HepG2 (cell line): ENCODE results near the gene EHD1. TPM values are rescaled to one million over a fixed set of nuclear protein-coding genes. Genes with fewer than 3 reads are reported as not detected.

Experiments used
- GATAD1 ChIP-seq: IDR thresholded peaks from 2 replicates; pipeline ENCODE4 v1.6.1; 2016; ENCODE audit warnings: missing genetic modification reagents, missing compliant biosample characterization
- MIXL1 ChIP-seq: IDR thresholded peaks from 2 replicates; pipeline ENCODE4 v1.6.1; 2016
- NR3C1 ChIP-seq: sonication (generic); formaldehyde crosslinking; IDR thresholded peaks from 2 replicates; pipeline ENCODE4 v1.4.0; 2020; ENCODE audit warnings: missing genetic modification reagents
- ZNF335 ChIP-seq: sonication (generic); formaldehyde crosslinking; IDR thresholded peaks from 2 replicates; pipeline ENCODE4 v1.4.0; 2020; ENCODE audit warnings: missing genetic modification reagents
- ZNF33B ChIP-seq: sonication (generic); formaldehyde crosslinking; IDR thresholded peaks from 2 replicates; pipeline ENCODE4 v1.5.1; 2020; ENCODE audit warnings: mild to moderate bottlenecking, missing genetic modification reagents
- ZNF841 ChIP-seq: sonication (generic); formaldehyde crosslinking; IDR thresholded peaks from 2 replicates; pipeline ENCODE4 v1.8.1; 2023; ENCODE audit warnings: missing genetic modification reagents, borderline replicate concordance
- polyA plus RNA-seq, 8 experiments: library from polyadenylated mRNA; depleted of rRNA in 3 of 8; stranded (reverse) in 7 of 8; unstranded in 1 of 8; fragments of >200 nt; fragmentation: Illumina TruSeq in 4 of 8; extraction: Trizol in 4 of 8; gene quantifications; 2 replicates each; pipeline versions ENCODE4 v1.2.1 to v1.2.3, GENCODE V29; 2011 to 2016; ENCODE audit warnings: low read depth in 4 of 8, missing spikeins in 1 of 8, mixed read lengths in 1 of 8; ENCODE audit not compliant: insufficient read depth in 1 of 8
- total RNA-seq, 5 experiments: library from RNA; depleted of rRNA; stranded (reverse); fragments of >200 nt; fragmentation: Illumina TruSeq; extraction: Trizol; gene quantifications; 2 replicates each; pipeline ENCODE4 v1.2.3, GENCODE V29; 2016; ENCODE audit warnings: low read depth in 1 of 5
- TF ChIP-seq, protein P1 (sequence below): sonication (generic); formaldehyde crosslinking; IDR thresholded peaks from 2 replicates; pipeline ENCODE4 v1.5.0; 2020; ENCODE audit warnings: mild to moderate bottlenecking, missing genetic modification reagents, borderline replicate concordance
- TF ChIP-seq, protein P2 (sequence below), 2 experiments: fragments of 450-650 bp in 1 of 2; sonication (generic) in 1 of 2; formaldehyde crosslinking; IDR thresholded peaks; 2 replicates each; pipeline versions ENCODE4 v1.5.0 to v1.8.0; 2020 to 2022; ENCODE audit warnings: mild to moderate bottlenecking in 1 of 2, missing genetic modification reagents in 1 of 2
- TF ChIP-seq, protein P3 (sequence below): sonication (generic); formaldehyde crosslinking; IDR thresholded peaks from 2 replicates; pipeline ENCODE4 v1.5.1; 2020; ENCODE audit warnings: mild to moderate bottlenecking, moderate library complexity, missing genetic modification reagents
- TF ChIP-seq, protein P4 (sequence below), 2 experiments: sonication (generic) in 1 of 2; formaldehyde crosslinking in 1 of 2; IDR thresholded peaks; 2 replicates each; pipeline versions ENCODE4 v1.4.0 to v1.6.1; 2018 to 2020; ENCODE audit warnings: missing genetic modification reagents in 2 of 2, borderline replicate concordance in 1 of 2, low read depth in 1 of 2, mild to moderate bottlenecking in 1 of 2, missing biosample characterization in 1 of 2
- TF ChIP-seq, protein P5 (sequence below): sonication (generic); formaldehyde crosslinking; conservative IDR thresholded peaks from 2 replicates; pipeline ENCODE4 v1.4.0; 2020; ENCODE audit warnings: mild to moderate bottlenecking, missing genetic modification reagents, moderate library complexity

The EHD1 gene
- total and polyA plus RNA-seq, 2 of the 13 experiments (the other 11 are each of a cell fraction or from before 2014, with no cell fraction given), result 23.6 to 26.6 TPM

DNA sequence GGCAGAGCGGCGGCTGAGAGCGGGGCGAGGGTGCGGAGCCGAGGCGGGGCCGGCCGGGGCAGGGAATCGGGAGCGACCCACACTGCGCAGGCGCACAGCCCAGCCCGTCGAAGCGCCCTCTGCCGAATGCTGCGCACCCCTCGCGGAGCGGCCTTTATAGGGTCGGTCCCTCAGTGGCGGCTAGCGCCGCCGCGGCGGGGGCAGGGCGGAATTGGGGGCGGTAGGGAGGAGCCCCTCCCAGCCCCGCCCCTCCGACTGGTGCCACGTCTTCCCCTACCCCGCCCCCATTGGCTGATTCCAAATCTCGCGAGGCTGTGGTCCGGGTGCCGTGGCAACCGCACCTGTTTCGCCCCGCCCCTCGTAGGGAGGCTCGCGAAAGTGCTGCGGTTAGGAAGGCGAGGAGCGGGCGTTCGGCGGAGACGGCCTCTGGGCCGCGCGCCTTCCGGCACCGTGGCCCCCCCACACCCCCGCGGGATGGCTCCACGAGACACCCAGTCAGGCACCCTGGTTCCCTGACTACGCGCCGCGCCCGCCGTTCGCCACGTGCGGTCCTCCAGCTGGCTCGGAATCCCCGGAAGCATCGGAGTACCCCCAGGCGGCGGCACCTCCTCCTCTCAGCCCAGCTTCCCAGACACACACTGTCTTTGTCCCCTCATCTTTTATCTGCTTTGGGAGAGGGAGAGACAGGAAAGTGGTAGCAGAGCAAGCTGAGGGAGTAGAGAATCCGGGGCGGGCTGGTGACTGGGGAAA, at the start of gene EHD1 (continued):
- TF ChIP-seq, protein P1, sequence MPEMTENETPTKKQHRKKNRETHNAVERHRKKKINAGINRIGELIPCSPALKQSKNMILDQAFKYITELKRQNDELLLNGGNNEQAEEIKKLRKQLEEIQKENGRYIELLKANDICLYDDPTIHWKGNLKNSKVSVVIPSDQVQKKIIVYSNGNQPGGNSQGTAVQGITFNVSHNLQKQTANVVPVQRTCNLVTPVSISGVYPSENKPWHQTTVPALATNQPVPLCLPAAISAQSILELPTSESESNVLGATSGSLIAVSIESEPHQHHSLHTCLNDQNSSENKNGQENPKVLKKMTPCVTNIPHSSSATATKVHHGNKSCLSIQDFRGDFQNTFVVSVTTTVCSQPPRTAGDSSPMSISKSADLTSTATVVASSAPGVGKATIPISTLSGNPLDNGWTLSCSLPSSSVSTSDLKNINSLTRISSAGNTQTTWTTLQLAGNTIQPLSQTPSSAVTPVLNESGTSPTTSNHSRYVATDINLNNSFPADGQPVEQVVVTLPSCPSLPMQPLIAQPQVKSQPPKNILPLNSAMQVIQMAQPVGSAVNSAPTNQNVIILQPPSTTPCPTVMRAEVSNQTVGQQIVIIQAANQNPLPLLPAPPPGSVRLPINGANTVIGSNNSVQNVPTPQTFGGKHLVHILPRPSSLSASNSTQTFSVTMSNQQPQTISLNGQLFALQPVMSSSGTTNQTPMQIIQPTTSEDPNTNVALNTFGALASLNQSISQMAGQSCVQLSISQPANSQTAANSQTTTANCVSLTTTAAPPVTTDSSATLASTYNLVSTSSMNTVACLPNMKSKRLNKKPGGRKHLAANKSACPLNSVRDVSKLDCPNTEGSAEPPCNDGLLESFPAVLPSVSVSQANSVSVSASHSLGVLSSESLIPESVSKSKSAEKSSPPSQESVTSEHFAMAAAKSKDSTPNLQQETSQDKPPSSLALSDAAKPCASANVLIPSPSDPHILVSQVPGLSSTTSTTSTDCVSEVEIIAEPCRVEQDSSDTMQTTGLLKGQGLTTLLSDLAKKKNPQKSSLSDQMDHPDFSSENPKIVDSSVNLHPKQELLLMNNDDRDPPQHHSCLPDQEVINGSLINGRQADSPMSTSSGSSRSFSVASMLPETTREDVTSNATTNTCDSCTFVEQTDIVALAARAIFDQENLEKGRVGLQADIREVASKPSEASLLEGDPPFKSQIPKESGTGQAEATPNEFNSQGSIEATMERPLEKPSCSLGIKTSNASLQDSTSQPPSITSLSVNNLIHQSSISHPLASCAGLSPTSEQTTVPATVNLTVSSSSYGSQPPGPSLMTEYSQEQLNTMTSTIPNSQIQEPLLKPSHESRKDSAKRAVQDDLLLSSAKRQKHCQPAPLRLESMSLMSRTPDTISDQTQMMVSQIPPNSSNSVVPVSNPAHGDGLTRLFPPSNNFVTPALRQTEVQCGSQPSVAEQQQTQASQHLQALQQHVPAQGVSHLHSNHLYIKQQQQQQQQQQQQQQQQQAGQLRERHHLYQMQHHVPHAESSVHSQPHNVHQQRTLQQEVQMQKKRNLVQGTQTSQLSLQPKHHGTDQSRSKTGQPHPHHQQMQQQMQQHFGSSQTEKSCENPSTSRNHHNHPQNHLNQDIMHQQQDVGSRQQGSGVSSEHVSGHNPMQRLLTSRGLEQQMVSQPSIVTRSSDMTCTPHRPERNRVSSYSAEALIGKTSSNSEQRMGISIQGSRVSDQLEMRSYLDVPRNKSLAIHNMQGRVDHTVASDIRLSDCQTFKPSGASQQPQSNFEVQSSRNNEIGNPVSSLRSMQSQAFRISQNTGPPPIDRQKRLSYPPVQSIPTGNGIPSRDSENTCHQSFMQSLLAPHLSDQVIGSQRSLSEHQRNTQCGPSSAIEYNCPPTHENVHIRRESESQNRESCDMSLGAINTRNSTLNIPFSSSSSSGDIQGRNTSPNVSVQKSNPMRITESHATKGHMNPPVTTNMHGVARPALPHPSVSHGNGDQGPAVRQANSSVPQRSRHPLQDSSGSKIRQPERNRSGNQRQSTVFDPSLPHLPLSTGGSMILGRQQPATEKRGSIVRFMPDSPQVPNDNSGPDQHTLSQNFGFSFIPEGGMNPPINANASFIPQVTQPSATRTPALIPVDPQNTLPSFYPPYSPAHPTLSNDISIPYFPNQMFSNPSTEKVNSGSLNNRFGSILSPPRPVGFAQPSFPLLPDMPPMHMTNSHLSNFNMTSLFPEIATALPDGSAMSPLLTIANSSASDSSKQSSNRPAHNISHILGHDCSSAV, result no peak
- peak; percentile 74 for TF ChIP-seq GATAD1
- no peak for TF ChIP-seq NR3C1 (CRISPR knock-in tag)
- TF ChIP-seq, protein P2, sequence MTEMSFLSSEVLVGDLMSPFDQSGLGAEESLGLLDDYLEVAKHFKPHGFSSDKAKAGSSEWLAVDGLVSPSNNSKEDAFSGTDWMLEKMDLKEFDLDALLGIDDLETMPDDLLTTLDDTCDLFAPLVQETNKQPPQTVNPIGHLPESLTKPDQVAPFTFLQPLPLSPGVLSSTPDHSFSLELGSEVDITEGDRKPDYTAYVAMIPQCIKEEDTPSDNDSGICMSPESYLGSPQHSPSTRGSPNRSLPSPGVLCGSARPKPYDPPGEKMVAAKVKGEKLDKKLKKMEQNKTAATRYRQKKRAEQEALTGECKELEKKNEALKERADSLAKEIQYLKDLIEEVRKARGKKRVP (CRISPR knock-in tag; IDR thresholded peaks at IDR 0.05), result 0 out of 4 replicates have a peak, but pooled peaks of 1 of the 2 experiments have one; percentile 43
- TF ChIP-seq, protein P3, sequence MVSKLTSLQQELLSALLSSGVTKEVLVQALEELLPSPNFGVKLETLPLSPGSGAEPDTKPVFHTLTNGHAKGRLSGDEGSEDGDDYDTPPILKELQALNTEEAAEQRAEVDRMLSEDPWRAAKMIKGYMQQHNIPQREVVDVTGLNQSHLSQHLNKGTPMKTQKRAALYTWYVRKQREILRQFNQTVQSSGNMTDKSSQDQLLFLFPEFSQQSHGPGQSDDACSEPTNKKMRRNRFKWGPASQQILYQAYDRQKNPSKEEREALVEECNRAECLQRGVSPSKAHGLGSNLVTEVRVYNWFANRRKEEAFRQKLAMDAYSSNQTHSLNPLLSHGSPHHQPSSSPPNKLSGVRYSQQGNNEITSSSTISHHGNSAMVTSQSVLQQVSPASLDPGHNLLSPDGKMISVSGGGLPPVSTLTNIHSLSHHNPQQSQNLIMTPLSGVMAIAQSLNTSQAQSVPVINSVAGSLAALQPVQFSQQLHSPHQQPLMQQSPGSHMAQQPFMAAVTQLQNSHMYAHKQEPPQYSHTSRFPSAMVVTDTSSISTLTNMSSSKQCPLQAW (CRISPR knock-in tag), result peak; percentile 41; the same call in 1 of the 2 replicates
- TF ChIP-seq MIXL1, result peak; percentile 59; the same call in 1 of the 2 replicates
- TF ChIP-seq, protein P4, sequence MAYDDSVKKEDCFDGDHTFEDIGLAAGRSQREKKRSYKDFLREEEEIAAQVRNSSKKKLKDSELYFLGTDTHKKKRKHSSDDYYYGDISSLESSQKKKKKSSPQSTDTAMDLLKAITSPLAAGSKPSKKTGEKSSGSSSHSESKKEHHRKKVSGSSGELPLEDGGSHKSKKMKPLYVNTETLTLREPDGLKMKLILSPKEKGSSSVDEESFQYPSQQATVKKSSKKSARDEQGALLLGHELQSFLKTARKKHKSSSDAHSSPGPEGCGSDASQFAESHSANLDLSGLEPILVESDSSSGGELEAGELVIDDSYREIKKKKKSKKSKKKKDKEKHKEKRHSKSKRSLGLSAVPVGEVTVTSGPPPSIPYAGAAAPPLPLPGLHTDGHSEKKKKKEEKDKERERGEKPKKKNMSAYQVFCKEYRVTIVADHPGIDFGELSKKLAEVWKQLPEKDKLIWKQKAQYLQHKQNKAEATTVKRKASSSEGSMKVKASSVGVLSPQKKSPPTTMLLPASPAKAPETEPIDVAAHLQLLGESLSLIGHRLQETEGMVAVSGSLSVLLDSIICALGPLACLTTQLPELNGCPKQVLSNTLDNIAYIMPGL (CRISPR knock-in tag; IDR thresholded peaks at IDR 0.05; ENCODE audit: borderline replicate concordance in 1 of 2, low read depth in 1 of 2), result peak; percentile 89 to 93
- no peak for TF ChIP-seq ZNF841
- no peak for TF ChIP-seq ZNF33B (CRISPR knock-in tag)
- TF ChIP-seq, protein P5, sequence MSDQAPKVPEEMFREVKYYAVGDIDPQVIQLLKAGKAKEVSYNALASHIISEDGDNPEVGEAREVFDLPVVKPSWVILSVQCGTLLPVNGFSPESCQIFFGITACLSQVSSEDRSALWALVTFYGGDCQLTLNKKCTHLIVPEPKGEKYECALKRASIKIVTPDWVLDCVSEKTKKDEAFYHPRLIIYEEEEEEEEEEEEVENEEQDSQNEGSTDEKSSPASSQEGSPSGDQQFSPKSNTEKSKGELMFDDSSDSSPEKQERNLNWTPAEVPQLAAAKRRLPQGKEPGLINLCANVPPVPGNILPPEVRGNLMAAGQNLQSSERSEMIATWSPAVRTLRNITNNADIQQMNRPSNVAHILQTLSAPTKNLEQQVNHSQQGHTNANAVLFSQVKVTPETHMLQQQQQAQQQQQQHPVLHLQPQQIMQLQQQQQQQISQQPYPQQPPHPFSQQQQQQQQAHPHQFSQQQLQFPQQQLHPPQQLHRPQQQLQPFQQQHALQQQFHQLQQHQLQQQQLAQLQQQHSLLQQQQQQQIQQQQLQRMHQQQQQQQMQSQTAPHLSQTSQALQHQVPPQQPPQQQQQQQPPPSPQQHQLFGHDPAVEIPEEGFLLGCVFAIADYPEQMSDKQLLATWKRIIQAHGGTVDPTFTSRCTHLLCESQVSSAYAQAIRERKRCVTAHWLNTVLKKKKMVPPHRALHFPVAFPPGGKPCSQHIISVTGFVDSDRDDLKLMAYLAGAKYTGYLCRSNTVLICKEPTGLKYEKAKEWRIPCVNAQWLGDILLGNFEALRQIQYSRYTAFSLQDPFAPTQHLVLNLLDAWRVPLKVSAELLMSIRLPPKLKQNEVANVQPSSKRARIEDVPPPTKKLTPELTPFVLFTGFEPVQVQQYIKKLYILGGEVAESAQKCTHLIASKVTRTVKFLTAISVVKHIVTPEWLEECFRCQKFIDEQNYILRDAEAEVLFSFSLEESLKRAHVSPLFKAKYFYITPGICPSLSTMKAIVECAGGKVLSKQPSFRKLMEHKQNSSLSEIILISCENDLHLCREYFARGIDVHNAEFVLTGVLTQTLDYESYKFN (CRISPR knock-in tag), result peak; percentile 45; the same call in 1 of the 2 replicates
- no peak for TF ChIP-seq ZNF335 (CRISPR knock-in tag)
